ENCODE data around the gene AFG1L.
"Not testable (repeated sequence)": the region's sequence is repeated elsewhere in the genome, so short reads cannot be mapped to it uniquely, and the experiment has no call there.

The AFG1L gene

GRCh38 chr6:108419474-108419873, 124.6 kb downstream of the AFG1L start:
- DNase-seq, result no peak

- no peak for DNase-seq
Observed at GRCh38 chr6:108419934-108420609, 125.2 kb downstream of the AFG1L start.

DNA sequence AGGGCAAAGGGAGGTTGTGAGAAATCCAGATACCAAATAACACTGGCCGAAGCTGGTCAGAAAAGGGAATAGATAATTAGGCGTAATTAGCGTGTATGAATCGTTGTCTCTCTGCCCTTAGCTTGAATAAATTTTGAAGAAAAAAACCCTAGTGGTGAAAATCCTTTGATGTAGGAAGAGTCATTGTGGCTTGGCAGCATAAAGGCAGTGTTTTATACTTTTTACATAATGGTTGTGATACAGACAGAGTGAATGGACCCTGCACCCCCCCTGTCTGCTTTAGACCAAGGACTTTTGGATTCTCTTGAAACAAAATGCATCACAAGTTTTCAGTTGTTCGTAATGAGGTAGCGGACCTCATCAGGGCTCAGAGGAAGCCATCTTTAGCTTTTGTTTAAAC, 126.5 kb downstream of the AFG1L start:
- DNase-seq, result no peak

DNA sequence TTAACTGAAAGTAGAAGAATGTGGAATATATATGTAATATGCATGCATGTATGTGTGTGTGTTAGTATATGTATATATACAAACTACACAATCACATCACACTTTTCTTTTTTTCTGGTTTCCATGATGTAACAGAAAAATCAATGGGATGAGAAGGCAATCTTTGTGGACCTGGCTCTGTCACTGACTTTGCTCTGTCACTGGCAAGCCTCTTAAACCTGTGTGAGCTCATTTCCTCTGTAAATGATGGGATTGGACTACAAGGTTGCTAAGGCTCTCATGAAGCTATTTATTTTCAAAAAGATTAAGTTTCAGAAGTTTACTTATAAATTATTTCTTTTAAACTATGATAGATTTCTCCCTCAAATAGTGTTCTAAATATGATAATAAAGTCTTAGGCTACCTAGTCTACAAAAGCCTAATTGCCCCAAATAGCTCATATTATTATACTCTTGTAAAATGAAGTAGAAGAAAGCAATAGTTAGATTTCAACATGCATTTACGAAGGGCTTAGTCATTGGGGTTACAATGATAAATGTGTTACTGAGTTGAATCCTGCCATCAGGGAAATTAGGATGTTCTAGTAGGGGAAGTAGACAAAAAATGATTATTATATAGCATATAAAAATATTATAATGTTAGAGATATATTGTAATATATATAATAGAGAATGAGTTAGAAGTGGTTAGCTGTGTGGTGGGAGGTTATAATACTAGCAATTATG, 129.3 kb downstream of the AFG1L start:
- DNase-seq, result no peak

GRCh38 chr6:108425428-108425827, 130.6 kb downstream of the AFG1L start:
- no peak for DNase-seq

GRCh38 chr6:108432143-108432542, 137.3 kb downstream of the AFG1L start:
- no peak for DNase-seq

DNA sequence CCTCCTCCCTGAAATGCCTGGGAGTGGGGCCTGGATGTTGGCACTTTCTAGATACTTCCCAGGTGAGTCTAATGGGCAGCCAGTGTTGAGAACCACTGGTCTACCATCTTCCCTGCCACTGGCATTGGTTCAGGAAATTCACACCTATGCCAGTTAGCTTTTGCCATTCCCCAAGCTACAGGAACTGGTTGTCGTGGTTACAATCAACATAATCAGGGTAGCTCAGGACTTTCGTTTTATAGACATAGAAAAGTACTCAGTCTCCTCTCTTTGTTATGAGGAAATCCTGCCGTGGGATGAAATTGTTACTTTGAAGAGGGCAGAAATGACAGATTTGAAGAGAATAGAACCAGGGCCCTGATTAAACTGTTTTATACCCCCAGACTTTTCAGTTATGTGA, 137.9 kb downstream of the AFG1L start:
- DNase-seq, result no peak

GRCh38 chr6:108434222-108434621, 139.4 kb downstream of the AFG1L start:
- no peak for DNase-seq

- no peak for DNase-seq
Observed at GRCh38 chr6:108435391-108435790, 140.5 kb downstream of the AFG1L start.

DNA sequence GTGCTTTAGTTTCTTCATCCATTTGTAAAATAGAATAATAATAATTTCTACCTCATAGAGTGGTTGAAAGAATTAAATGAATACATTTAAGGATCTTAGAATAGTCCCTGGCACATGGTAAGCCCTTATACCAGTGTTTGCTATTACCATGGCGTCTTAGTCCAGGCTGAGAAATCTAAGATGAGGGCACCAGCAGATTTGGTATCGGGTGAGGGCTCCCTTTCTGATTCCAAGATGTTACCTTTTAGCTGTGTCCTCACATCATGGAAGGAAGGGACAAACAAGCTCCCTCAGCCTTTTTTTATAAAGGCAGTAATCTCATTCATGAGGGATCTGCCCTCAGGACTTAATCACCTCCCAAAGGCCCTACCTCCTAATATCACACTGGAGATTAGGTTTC, 141.9 kb downstream of the AFG1L start:
- DNase-seq, result no peak

GRCh38 chr6:108437821-108438220, 143.0 kb downstream of the AFG1L start:
- no peak for DNase-seq

DNA sequence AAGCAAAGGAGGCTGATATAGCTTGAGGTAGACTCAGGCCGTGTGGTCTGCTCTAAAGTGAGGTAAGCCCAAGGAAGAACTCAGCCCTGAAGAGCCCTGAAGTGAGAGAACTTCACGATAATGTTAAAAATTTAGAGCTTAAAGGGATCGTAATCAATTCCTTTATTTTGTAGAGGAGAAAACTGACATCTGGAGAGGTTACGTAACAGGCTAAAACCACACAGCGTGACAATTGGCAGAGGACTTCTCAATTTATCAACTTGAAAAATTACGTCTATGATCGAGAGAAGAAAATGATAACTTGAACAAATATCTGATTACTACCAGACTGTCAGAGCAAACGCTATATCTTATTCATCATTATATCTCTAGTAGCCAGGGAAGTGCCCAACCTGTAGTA, 144.1 kb downstream of the AFG1L start:
- no peak for DNase-seq

- DNase-seq, result no peak
Observed at GRCh38 chr6:108441141-108441540, 146.3 kb downstream of the AFG1L start.

DNA sequence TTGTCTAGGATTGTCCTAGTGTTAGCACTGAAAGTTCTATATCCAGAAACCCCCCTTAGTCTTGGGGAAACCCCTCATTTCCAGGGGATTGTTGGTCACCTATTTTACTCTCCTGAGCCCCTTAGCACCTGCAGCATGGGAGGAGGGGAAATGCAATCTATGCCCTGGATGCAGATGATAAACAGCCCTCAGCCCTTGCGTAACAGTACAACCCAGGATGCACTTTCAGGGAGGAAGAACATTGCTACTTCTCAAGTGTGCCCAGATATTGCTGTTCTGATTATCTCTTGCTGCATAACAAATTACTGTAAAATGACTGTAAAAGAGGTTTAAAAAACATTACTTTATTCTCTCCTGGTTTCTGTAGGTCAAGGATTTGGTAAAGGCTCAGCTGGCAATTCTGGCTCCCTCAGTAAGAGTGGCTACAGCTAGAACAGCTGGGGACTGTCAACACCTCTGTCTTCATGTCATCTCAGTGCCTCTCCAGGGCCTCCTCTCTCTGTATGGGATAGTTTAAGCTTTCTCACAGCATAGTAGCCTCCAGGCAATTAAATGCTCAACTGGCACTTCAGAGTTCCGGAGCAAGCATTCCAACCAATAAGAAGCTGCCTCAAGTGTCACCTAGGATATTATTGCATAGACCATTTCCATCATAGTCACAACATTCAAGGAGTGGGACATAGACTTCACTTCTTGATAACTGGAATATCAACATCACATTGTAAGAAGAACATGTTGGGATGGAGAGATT, 148.1 kb downstream of the AFG1L start:
- DNase-seq, result no peak

- DNase-seq, result no peak
Observed at GRCh38 chr6:108446629-108447150, 151.8 kb downstream of the AFG1L start.

DNA sequence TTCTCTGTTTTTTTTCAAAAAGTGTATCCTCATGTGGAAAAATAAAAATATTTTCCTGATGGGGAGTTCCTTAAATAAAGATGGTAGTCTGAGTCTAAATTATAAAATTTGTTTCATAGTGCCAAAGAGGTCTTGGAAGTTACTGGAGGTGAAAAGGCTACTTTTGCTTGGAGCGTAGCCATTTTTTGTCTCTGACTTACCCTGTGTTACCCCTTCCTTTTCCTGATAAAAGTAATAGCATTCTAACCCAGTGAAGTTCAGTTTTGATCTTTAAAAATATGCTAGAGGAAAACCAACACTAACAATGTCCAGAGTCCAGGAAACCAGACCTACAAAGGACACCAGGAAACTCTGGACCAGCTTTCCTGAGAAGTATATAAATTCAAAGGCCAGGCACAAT, 153.6 kb downstream of the AFG1L start:
- DNase-seq, result no peak

GRCh38 chr6:108449717-108450116, 154.9 kb downstream of the AFG1L start:
- DNase-seq, result not testable (repeated sequence)

DNA sequence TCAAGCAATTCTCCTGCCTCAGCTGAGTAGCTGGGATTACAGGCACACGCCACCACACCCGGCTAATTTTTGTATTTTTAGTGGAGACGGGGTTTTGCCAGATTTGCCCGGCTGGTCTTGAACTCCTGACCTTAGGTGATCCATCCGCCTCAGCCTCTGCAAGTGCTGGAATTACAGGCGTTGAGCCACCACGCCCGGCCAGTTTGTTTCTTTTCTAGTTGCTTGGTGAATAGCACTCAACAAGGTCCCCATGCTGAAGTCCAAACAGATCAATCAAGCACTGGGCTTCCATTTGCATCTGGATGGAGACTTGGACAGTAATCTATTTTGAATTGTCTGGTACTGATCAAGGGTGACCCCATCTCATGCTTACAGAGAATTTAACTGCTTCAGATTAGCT, 157.0 kb downstream of the AFG1L start:
- DNase-seq, result no peak

GRCh38 chr6:108452711-108453195, 157.9 kb downstream of the AFG1L start:
- no peak for DNase-seq

DNA sequence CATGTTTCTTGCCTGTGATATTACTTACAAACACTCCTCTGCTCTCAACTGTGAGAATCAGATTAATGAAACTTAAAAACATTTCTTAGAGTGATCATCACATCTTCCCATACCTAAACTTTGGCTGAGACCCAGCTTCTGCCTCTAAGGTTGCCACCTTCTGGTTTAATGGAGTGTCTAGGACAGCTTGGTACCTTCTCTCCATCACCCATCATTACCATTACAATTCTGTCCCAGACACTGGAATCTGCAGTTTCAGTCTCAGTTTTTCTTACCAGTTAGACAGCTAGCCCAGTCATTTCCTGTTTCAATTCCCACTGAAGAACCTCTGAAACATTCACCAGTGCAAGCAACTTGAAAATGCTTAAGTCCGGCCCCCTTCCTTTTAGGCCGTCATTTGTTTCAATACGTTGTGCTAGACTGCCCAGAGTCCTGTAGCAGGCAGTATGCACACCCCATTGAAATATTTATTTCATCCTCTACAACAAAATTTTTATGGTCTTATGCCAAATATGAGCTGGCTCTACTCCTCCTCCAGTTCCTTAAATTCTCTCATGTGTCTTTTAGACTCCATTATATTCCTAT, 158.8 kb downstream of the AFG1L start:
- DNase-seq, result no peak

DNA sequence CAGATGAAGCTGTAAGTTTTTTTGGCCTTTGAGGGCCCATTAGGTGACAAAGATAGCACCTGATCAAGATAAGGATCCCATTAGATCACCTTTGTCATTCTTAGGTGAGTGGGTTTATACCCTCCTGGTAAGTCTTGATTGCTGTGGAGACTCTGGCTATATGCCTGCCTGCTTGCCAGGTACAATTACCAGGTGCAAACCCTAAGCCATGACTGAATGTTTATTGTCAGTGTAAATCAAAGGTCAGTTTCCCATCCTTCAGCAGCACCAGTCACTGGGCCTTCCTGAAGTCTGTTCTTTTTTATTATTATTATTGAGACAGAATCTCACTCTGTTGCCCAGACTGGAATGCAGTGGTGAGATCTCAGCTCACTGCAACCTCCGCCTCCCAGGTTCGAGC, 159.5 kb downstream of the AFG1L start:
- no peak for DNase-seq

DNA sequence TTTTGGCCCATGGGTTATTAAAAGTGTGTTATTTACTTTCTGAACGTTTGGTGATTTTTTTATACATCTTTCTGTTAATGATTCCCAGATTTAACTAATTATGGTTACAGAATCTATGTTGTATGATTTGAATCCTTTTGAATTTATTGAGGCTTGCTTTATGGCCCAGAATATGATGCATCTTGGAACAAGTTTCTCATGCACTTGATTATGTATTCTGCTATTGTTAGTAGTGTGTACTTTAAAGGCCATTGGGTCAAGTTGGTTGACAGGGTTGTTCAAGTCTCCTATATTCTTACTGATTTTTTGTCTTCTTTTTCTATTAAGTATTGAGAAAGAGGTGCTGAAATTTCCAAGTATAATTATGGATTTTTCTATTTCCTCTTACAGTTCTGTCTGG, 160.8 kb downstream of the AFG1L start:
- DNase-seq, result no peak

GRCh38 chr6:108463784-108464183, 168.9 kb downstream of the AFG1L start:
- no peak for DNase-seq
